ENCODE results near the gene ORC3.

- TF ChIP-seq, protein P1, sequence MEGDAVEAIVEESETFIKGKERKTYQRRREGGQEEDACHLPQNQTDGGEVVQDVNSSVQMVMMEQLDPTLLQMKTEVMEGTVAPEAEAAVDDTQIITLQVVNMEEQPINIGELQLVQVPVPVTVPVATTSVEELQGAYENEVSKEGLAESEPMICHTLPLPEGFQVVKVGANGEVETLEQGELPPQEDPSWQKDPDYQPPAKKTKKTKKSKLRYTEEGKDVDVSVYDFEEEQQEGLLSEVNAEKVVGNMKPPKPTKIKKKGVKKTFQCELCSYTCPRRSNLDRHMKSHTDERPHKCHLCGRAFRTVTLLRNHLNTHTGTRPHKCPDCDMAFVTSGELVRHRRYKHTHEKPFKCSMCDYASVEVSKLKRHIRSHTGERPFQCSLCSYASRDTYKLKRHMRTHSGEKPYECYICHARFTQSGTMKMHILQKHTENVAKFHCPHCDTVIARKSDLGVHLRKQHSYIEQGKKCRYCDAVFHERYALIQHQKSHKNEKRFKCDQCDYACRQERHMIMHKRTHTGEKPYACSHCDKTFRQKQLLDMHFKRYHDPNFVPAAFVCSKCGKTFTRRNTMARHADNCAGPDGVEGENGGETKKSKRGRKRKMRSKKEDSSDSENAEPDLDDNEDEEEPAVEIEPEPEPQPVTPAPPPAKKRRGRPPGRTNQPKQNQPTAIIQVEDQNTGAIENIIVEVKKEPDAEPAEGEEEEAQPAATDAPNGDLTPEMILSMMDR (IDR thresholded peaks at IDR 0.05): no peak
- peak; percentile 94 to 97 for TF ChIP-seq POLR2A (IDR thresholded peaks at IDR 0.05)
Observed at GRCh38 chr6:87701676-87702588, 112.0 kb downstream of the ORC3 start, which contains the start of gene AKIRIN2.

Measured in Peyer's patch (tissue), 4 donors.